NCI-H2107 treated with DMSO at 0.1 percent for 48 hours (cell line): ENCODE results near the gene EFCAB14.
"Not testable (repeated sequence)": the region's sequence is repeated elsewhere in the genome, so short reads cannot be mapped to it uniquely, and the experiment has no call there.

Experiments
- DNase-seq: peaks from one replicate; lab custom pipeline; 2025; ENCODE audit not compliant: unreplicated experiment; lab: John Stamatoyannopoulos, UW

Gene EFCAB14

GRCh38 chr1:46687093-46687659, 31.7 kb downstream of the EFCAB14 start:
- DNase-seq = no peak

GRCh38 chr1:46686255-46686654, 32.7 kb downstream of the EFCAB14 start:
- DNase-seq = no peak

GRCh38 chr1:46684670-46685069, 34.2 kb downstream of the EFCAB14 start:
- DNase-seq = no peak

- DNase-seq = no peak
Measured at GRCh38 chr1:46682064-46682463, 36.9 kb downstream of the EFCAB14 start.

- no peak for DNase-seq
Measured at GRCh38 chr1:46681333-46682034, 37.4 kb downstream of the EFCAB14 start.

GRCh38 chr1:46679789-46680573, 38.9 kb downstream of the EFCAB14 start:
- no peak for DNase-seq

GRCh38 chr1:46677339-46677738, 41.6 kb downstream of the EFCAB14 start:
- no peak for DNase-seq

- no peak for DNase-seq
Measured at GRCh38 chr1:46676531-46676930, 42.4 kb downstream of the EFCAB14 start.

GRCh38 chr1:46675549-46676314, 43.2 kb downstream of the EFCAB14 start:
- DNase-seq = no peak

GRCh38 chr1:46673749-46674182, 45.1 kb downstream of the EFCAB14 start:
- no peak for DNase-seq

GRCh38 chr1:46672696-46673095, 46.2 kb downstream of the EFCAB14 start:
- no peak for DNase-seq

GRCh38 chr1:46671554-46671953, 47.4 kb downstream of the EFCAB14 start, which contains the start of gene TEX38:
TEX38 (plus strand) TSS chr1:46671854; CDS start chr1:46671935, 81 bp downstream.
- DNase-seq = no peak

- DNase-seq = no peak
Measured at GRCh38 chr1:46670134-46670533, 48.8 kb downstream of the EFCAB14 start.

- DNase-seq = peak; percentile 52
Measured at GRCh38 chr1:46667782-46668760, 50.8 kb downstream of the EFCAB14 start, which contains the start of gene ATPAF1. ATPAF1 (minus strand) TSS chr1:46668364; CDS start chr1:46668322, 42 bp downstream.

GRCh38 chr1:46665983-46666382, 52.9 kb downstream of the EFCAB14 start:
- DNase-seq = no peak

- DNase-seq = not testable (repeated sequence)
Measured at GRCh38 chr1:46662919-46663318, 56.0 kb downstream of the EFCAB14 start.

GRCh38 chr1:46660116-46660515, 58.8 kb downstream of the EFCAB14 start:
- DNase-seq = not testable (repeated sequence)

- no peak for DNase-seq
Measured at GRCh38 chr1:46659307-46659870, 59.5 kb downstream of the EFCAB14 start.

- no peak for DNase-seq
Measured at GRCh38 chr1:46657775-46658174, 61.1 kb downstream of the EFCAB14 start.
